H4 (cell line): Measurements from ENCODE around the gene NUP62. TPM values are rescaled to one million over a fixed set of nuclear protein-coding genes. Genes with fewer than 3 reads are reported as not detected.

Experiments used
- DNase-seq: peaks from one replicate; pipeline ENCODE4 v3.0.0-alpha.2; 2015; ENCODE audit warnings: low spot score
- total RNA-seq: library from RNA; depleted of rRNA; stranded (reverse); fragments of >200 nt; shearing (Covaris generic); gene quantifications from 2 replicates; pipeline ENCODE4 v1.2.3, GENCODE V29; 2014

NUP62 gene
- total RNA-seq, 1 experiment from 2014 or later, result 62.4 TPM

DNA sequence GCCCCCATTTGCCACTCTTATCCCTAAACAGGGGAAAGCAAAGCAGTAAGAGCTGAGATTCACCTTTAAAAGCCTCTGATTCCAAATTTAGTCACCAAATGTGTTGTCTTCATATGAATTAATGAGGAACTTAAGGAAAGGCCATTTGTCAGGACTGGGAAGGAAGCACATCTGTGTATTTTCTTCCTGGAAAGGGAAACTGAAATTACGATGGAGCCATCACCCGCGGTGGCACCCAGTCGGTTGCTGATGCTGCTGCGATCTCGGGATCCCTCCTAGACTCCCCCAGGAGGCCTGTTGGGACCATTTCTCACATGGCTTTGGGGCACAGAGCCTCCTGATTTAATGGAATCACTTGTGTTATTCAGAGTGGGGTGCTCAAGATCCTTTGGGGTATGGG is 25.2 kb downstream of the NUP62 start:
- no peak for DNase-seq

DNA sequence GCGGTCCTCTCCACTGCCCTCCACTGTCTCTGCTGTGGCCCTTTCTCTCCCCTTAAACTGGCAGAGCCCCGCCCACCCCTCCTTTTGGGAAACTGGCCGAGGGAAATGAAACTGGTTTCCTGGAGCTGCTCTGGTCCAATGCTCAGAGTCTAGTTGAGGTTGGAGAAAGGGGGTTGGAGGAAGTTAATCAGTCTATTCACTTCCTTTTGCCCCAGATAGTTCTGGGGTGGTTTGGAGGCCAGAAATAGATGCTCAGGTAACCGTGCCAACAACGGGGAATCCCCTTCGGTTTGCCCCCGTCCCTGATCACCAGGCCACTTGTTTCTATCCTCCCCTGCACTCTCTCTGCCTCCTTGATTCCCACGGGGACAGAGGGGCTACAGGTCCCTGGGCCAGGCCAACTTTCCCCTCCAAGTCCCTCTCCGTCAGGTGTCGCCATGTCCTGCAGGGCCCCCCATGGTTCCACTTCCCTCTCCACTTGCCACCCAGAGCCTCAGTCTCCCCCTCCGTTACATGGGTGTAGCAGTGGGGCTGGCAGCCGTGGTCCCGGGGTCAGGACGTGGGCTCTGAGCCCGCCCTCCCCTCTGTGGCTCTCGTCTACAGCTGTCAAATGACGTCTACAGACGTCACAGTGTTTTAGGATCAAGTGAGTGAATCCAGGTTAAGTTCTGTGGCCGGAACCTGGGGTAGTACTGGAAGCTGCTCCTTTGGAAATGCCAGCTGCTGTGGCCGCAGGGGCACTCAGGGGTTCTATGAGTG is 32.3 kb downstream of the NUP62 start, which contains the start of gene IL4I1:
TSS of gene IL4I1 (minus strand) at position 25 of the 759 bp plus-strand sequence. CDS start 727 bp downstream, outside the sequence.
- DNase-seq, result no peak

DNA sequence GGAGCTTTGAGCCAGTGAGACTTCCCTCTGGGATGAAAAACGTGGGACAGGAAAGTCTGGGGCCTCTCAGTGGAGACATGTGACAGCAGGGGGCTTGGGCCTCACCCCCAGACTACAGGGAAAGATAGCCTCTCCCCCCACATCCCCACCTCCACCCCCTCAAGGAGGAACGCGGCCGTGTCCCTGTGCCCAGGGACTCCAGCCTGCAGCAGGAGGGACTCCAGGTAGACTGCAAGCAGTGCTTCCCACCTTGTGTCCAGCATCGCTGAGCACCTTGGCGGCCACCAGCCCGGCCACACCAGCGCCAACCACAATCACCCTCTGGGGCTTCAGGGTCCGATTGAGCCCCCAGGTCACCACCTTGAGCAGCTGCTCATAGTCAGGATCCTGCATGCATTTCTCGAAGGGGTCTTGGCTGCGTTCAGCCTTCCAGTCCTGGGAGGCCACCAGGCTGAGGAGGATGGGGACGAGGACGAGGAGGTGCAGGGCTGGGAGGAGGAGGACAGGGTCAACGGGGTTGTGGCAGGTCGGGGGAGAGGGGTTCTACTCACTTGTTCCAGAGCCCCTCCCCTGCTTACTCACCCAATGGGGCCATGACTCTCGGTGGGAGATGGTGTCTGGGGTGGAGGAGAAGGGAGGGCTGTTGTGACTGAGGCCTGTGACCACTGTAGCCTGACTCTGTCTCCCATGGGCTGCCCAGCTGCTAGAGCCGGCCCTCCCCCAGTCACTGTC is 33.6 kb downstream of the NUP62 start:
- DNase-seq, result no peak

DNA sequence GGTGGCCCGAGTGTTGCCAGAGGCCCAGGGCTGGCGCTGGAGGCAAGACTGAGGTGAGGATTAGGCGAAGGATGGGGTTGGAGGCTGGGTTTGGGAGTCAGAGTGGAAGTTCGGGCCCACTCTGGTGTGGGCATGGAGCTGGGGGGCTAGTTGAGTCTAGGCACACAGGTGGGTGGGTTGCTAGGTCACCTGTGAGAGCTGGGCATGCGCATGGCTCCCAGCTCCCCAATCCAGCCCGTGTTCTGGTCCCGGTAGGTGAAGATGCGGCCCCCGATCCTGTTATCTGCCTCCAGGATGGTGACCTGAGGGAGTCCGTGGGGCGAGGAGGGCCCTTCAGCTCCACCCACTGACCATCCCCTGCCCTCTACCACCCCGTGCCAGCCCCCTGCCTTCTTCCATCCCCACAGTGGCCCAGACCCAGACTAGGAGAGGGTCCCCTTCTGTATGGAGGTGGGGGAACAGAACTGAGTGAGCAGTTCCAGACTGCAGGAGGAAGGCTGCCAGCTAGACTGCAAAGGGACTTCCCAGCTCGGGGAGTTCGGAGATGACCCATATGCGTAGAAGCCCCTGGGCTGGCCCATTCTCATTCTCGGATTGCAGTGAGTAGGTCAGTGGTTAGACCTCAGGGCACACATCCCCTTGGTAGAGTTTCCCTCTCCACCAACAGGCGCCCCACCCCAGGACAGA is 34.3 kb downstream of the NUP62 start:
- no peak for DNase-seq

DNA sequence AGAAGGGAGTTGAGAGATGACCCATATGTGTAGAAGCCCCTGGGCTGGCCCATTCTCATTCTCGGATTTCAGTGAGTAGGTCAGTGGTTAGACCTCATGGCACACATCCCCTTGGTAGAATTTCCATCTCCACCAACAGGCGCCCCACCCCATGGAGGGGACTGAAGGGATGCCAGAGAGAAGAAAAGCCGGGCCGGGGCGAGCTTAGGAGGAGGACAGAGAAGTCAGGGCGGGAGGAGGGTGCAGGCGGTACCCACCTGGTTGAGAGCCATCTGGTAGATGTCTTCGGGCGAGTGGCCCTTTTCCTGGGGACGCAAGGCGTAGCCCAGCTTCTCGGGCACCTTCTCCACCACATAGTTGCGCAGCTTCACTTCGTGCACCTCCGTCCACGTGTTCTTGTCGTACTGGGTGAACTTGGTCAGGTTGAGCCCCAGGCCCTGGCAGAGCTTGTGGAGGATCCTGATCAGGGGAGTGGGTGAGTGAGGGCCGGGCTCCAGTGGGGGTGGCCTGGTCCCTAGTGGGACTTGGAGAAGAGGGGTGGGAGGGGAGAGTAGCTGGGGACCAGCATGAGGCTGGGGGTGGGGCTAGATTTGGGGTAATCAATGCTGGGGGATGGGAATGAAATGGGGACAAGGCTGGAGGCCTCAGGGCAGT is 35.2 kb downstream of the NUP62 start:
- DNase-seq, result no peak

DNA sequence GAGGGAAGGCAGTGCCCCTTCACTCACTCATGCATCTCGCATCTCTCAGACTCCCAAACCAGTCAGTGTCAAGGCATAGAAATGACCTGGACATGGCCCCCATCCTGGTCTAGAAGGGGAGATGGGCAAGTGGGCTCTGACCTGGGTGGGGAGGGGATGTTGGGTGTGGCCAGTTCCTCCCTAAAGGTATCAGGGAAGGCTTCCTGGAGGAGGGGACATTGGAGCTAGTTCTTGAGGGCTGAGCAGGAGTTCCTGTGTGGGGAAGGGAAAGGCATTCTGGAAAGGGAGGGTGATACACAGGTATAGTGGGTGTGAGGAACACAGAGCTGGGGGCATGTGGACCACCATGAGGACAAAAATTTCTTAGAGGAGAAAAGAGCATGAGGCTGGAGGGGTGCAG is 36.6 kb downstream of the NUP62 start:
- no peak for DNase-seq

DNA sequence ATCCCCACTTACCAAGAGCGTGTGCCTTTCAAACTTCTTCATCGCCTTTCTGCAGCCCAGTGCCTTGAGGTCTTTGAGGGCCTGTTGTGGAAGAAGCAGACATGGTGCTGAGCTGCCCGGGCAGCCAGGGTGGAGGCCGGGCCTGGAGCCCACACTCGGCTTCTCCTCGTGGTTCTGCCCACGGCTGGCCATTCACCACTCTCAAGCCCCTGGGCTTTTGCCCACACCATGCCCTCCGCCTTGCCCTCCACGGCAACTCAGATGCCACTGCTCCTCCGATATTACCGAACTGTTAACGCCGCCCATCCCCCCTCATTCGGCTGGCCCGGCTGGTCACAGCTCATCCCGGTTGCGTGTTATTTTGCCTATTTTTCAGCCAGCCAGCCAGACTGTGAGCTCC is 37.9 kb downstream of the NUP62 start:
- no peak for DNase-seq

DNA sequence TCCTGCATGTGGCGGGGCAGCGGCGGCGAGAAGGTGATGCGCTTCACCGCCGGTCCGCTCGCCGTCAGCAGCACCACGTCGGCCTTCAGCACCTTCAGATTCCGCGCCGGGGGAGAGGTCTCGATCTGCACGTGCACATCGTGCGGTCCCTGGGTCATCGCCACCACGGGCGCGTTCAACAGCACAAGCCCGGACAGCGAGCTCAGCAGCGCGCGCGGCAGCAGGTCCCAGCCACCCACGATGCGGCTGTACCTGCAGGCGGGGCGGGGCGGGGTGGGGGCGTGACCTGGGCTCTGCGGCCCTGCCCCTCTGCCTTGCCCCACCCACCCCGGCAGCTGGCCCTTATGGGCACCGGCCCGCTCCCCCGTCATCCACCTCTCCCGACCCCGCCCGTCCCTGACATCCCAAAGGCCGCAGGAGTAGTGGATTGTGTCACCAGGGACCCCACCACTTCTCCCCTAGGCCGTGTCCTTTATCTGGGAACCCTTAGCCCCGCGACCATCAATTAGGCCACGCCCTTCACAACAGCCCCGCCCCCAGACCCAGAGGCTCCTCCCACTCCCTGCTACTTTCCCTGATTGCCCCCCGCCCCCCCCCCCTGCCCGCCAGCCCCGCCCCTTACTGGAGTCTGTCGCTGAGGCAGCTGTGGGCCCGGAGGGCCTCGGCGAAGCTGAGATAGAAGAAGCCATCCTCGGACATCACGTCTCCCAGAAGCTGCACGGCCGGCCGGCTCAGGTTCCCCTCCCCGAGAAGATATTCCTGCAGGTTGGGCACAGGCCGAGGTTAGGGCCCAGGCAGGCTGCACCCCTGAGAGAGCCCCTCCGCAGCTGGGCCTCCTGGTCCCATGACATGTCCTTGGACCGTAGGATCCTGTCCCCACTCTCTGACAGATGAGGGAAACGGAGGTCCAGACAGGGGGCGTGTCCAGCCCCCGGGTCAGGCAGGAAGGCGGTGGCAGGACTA is 38.7 kb downstream of the NUP62 start:
- no peak for DNase-seq

DNA sequence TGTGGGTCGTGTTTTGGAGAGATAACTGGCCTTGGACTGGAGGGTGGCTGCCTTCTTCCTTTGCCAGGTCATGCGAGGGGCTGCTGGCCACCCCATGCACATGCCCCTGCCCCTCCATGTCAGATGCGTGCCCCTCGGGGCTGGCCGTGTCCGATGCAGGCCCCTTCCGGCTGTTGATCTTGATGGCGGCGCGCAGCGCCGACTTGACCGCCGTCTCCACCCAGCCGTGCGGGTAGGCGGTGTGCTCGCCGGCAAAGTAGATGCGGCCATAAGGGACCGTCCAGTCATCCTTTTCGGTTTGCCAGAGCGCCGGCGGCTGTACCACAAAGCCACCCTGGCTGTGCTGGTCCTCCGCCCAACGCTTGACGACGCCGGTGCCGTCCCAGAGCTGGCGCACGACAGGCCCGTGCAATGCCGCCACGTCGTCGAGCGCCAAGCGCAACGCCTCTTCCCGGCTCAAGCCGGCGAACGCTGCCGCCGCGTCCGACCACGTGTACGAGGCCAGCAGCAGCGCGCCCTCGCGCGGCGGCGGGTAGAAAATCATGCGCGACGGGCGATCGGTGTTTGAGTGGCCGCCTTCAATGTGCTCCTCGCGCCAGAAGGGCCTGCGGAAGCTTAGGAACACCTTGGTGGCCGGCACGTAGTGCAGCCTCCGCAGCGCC is 39.5 kb downstream of the NUP62 start:
- DNase-seq, result no peak

DNA sequence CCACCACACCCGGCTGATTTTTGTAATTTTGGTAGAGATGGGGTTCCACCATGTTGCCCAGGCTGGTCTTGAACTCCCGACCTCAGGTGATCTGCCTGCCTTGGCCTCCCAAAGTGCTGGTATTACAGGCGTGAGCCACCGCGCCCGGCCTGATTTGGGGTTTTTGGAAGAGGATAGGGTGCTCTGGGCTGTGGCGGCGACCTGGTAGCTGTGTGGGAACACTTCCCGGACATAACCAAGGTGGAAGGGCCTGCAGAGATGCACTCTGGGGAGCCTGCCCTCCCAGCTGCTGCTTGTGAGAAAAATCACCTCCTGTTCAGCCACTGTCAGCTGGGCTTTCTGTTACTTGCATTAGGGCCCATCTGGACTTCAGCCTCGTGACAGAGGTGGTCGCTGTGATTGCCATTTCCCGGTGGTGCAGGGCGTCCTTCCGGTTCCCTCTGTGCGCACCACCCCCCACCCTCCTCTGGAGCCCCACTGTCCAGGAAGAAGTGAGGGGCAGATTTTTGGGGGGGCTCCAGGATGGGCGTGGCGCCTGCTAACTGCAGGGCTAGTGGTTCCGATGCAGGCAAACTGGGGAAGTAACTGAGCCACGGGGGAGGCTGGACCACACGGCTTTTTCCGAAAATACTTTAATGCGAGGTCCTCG is 40.1 kb downstream of the NUP62 start:
- DNase-seq, result no peak

DNA sequence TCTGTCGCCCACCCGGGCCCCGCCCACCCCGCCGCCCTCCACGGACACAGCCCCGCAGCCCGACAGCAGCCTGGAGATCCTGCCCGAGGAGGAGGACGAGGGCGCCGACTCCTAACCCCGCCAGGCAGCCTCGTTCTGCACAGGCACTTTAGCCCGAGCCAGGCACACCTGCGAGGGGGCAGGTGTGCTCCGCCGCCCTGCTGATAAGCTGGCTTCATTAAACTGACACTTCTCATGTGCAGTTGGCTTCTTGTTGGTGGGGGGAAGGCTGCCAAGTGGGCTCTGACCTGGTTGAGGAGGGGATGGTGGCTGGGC is 40.8 kb downstream of the NUP62 start:
- DNase-seq, result no peak

DNA sequence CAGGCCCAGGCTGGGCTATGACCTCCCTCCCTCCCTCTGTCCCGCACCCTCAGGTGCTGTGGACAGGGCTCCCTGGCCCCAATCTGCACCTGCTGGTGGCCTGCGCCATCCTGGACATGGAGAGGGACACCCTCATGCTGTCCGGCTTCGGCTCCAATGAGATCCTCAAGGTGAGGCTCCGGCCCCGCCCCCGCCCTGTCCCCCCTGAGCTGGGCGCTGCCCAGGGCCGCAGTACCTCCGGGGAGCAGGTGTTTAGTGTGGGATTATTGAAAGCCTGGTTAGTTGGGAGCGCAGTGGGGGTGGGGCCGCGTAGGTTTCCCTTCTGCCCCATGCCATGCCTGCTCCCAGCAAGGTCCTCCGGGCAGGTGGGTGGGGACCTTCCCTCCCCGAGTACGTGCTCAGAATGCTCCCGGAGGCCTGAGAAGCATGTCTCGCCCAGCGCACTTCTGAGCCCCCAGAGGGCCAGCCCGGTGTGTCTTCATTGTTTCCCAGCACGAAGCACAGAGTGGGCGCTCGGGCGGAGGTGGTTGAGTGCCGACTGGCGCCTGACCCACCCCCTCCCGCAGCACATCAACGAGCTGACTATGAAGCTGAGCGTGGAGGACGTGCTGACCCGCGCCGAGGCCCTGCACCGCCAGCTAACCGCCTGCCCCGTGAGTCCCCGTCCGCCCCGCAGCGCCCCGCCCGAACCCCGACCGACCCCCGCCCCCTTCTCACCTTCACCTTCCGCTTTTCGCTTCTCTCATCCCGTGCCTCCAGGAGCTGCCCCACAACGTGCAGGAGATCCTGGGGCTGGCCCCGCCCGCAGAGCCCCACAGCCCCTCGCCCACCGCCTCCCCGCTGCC is 41.4 kb downstream of the NUP62 start:
- no peak for DNase-seq

DNA sequence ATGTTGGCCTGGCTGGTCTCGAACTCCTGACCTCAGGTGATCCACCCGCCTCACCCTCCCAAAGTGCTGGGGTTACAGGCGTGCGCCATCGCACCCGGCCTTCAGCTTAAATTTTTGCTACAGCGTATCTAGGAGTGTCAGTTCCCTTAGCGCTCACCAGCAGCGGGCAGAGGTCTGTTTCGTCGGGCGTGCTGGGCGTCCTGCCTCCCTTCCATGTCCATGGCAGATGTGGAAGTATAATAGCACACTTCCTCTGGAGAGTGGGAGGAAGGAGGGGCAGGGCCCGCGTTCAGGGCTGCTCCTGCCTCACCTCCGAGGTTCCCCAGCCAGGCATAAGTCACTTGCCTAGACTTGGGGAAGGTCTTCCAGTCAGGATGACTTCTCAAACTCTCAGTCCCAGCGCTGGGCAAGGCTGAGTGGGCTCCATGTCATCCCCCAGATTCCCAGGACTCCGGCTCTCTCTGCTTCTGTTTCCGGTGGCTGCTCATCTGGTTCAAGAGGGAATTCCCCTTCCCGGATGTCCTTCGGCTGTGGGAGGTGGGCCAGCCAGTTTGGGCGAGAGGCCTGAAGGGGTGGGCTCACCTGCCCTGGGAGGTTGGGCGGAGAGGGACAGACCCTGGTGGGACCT is 42.2 kb downstream of the NUP62 start:
- no peak for DNase-seq

DNA sequence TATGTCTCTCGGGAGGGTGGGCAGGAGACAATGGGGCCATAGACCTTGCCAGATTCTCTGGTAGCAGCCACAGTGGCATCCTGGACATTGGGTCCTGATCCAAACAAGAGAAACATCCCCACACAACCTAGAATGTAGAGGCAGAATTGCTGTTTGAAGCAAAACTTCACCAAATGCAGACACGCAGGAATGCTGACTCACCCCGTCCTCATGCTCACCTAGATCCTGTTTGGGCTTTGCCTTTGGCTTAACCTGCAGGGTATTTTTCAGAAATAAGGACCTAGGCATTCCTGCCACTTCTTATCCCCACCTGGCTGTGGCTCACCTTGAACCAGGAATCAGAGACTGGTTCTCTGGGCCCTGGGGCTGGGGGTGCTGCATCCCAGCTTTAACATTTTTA is 44.5 kb downstream of the NUP62 start:
- no peak for DNase-seq

DNA sequence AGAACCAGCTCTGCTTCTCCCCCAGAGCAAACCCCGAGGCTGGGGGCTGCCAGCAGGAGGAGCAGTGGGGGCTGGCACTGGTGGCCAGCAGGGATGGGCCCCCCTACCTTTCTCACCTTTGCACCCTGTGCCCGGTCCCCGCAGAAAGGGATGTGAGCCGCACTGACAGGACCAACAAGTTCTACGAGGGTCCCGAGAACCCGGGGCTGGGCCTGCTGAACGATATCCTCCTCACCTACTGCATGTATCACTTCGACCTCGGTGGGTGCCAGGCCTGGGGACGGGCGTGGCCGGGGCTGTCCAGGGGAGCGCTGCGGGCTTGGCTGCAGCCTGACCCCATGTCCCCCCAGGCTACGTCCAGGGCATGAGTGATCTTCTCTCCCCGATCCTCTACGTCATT is 45.2 kb downstream of the NUP62 start:
- no peak for DNase-seq

DNA sequence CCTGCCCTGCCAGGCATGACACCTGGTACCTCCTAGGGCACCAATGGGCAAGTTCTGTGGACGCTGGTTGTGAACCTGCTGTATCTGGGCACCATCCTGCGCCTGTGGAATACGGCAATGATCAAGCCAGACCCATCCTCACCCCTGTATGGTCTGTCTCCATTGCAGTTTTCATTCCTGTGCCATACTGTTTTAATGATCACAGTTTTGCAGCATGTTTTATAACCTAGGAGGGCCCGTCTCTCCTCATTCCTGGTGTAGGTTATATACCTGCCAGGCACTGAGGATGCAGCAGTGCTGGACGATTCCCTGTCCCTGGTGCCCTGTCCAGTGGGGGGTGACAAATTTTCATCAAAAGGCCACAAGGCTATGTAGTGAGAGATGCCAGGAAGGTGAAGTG is 46.2 kb downstream of the NUP62 start:
- no peak for DNase-seq

DNA sequence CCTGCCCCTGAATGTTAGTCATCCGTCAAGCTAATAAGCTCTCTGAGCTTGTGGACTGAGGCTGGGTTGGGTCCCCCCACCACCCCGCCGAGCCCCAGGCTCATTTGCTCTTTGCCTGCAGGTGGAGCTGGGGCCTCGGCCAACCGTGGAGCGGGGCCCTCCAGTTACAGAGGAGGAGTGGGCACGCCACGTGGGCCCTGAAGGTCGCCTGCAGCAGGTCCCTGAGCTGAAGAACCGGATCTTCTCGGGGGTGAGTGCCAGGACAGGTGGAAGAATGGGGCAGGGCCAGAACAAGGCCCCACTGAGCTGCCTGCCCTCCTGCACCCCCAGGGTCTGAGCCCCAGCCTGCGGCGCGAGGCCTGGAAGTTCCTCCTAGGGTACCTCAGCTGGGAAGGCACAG is 46.7 kb downstream of the NUP62 start:
- no peak for DNase-seq

DNA sequence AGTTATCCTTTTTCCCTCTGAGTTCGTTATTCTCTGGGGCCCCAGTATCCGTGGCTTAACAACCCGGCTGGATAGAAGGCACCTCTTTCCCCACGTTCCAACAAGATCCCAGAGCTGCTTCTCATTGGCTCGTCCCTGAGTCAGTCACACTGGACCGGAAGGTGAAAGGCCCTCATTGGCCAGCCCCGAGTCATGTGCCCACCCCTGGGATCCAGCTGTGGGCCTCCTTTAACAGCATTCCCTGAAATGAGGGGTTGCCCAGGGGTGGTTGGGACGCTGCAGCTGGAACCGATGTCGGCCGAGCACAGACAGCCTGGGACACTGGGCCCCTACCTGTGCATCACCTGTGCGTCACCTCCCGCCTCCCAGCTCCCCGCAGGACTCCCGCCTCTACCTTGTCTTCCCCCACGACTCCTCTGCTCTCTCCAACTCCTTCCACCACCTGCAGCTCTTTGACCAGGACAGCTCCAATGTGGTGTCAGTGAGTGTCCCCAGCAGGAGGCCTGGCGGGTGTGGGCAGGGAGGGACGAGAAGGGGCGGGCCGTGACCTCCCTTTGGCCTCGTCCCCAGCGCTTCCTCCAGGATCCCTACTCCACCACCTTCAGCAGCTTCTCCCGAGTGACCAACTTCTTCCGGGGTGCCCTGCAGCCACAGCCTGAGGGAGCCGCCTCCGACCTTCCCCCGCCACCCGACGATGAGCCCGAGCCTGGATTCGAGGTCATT is 47.5 kb downstream of the NUP62 start:
- no peak for DNase-seq
